NCI-H748 treated with DMSO at 0.1 percent for 48 hours (cell line): ENCODE results near the gene RBM17.
"Not testable (repeated sequence)": the region's sequence is repeated elsewhere in the genome, so short reads cannot be mapped to it uniquely, and the experiment has no call there.

Experiments
- DNase-seq: peaks from one replicate; lab custom pipeline; 2025; lab: John Stamatoyannopoulos, UW

Gene RBM17

DNA sequence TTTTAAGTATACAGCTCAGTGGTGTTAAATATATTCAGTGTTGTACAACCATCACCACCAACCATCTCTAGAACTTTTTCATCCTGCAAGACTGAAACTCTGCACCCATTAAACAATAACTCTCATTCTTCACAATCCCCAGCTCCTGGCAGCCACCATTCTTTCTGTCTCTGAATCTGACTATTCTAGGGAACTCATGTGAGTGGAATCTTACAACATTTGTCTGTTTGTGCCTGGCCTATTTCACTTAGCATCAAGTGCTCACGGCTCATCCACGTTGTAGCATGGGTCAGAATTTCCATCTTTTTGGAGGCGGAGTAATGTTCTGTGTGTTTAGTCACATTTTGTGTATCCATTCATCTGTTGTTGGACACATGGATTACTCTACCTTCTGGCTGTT, 73.1 kb downstream of the RBM17 start:
- DNase-seq, result no peak

DNA sequence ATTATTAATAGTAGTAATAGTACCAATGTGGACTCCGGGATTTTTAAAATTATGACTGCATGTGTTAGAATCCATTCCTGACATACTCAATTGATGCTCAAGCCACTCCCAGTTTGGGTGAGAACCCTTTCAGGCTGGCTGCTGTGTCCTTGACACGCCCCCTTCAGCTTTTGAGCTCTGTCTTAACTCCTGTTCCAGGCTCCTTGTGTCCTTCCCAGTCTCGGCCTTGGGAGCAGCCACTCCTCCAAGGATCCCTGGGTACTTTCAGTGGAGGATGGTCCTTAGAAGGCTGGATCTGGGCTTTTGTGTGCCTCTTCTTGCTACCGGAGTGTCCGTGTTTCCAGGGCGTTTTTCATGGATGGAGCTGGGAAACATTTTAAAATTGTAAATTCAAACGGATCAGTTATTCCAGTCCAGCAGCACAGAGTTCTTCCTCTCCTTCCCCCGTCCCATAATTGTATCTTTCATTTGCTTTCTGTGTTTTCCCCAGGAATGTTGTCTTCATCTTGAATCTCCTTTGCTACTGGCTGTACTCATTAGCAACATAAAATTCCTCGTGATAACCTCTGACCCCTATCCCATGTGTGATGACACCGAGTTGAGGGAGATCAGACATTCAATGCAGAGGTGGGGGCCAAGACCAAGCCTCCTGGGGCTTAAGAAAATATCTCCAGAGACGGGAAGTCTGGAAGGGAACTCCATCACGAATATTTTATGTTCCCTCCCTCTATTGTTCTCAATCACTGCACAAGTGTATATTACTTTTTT, 73.9 kb downstream of the RBM17 start:
- no peak for DNase-seq

DNA sequence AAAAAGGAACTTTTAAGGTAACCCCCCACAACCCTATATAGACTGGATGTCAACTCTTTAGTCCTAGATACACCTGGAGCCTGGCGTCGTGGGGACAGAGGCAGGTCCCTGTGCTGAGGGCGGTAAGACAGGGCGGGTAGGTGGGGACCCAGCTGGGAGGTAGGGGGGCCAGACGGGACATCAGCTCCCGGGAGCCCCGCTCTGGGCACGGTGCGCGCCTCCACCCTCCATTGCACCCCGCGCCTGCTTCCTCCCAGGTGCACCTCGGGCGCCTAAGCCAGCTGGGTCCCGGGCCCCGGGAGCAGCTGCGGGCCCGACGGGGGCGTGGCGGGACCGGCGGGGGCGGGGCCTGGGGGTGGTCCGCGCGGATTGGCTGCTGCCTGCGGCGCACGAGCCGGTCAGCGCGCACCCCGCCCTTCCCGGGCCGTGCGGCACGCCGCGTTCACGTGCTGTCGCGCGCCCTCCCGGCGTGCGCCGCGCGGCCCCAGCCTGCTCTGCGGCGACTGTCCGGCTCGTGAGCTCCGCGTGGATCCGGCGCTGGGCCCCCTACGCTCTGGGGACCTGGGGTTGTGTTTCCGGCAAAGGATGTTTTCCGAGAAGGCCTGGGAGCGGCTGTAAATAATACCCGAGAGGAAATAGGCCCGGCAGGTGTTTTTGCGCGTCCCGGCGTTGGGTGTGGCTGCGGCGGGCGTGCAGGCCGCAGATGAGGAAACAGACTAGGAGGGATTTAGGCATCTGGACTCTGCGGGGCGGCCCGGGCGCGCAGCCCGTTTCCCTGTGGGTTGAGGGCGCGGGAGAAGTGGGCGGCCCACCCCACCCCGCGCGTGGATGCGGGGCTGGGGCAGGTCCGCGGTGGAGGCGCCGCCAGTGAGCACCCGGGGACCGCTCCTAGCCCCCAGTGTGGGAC, 74.8 kb downstream of the RBM17 start:
- DNase-seq, result peak; percentile 63

DNA sequence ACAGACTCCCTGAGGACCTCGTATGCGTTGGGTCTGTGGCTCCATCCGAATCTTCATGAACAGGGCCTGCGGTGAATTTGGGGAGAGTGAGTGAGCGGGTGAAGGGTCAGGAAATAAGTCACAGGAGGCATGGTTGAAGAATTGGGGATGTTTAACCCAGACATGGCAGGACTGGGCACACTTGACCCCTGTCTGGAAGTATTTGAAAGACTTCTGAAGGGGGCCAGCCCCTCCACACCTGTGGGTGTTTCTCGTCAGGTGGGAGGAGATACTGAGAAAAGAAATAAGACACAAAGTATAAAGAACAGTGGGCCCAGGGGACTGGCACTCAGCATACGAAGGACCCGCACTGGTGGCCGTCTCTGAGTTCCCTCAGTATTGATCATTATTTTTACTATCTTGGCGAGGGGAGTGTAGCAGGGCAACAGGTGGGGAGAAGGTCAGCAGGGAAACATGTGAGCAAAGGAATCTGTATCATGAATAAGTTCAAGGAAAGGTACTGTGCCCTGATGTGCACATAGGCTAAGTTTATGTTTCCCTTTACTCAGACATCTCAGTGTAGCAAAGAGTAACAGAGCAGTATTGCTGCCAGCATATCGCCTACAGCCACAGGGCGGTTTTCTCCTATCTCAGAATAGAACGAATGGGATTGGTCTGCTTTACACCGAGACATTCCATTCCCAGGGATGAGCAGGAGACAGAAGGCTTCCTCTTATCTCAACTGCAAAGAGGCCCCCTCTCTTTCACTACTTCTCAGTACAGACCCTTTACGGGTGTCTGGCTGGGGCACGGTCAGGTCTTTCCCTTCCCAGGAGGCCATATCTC, 75.6 kb downstream of the RBM17 start:
- DNase-seq, result no peak

DNA sequence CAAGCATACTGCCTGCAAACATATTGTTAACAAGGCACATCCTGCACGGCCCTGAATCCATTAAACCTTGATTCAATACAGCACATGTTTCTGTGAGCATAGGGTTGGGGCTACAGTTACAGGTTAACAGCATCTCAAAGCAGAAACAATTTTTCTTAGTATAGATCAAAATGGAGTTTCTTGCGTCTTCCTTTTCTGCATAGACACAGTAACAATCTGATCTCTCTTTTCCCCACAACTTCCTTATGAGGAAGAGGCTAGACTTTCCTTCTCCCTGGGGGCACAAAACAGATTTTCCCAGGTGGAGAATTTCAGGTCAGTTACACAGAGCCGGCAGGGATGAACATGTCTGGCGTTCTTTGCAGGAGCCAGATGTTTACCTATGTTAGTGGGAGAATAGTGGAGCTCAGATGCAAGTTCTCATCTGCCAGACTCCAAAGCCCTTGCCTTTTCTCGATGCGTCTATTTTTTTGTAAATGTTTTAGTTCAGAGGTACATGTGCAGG, 76.4 kb downstream of the RBM17 start:
- DNase-seq, result no peak

DNA sequence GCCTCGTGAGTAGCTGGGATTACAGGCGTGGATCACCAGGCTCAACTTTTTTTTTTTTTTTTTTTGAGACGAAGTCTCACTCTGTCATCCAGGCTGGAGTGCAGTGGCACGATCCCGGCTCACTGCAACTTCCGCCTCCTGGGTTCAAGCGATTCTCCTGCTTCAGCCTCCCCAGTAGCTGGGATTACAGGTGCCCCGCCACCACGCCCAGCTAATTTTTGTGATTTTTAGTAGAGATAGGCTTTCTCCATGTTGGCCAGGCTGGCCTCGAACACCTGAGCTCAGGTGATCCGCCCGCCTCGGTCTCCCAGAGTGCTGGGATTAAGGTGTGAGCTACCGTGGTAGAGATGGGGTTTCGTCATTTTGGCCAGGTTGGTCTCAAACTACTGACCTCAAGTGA, 77.1 kb downstream of the RBM17 start:
- not testable (repeated sequence) for DNase-seq
